HCT116 (cell line): ENCODE measurements around the gene OPCML. TPM values are rescaled to one million over a fixed set of nuclear protein-coding genes. Genes with fewer than 3 reads are reported as not detected.

Experiments used
- ATAC-seq: fragments of 200-7000 bp; cut with Tn5 transposase; 2 replicates; pipeline ENCODE4 v1.9.1; 2020; ENCODE audit warnings: mild to moderate bottlenecking, moderate library complexity
- BruUV-seq: library from RNA; stranded (reverse); fragments of 400-500 nt; replicated peaks from 2 replicates; lab custom pipeline; 2021; lab: Mats Ljungman, UMichigan
- CTCF ChIA-PET: fragments of 300-600 bp; sonication (Branson Sonifier 250); formaldehyde crosslinking; loops from one replicate; lab custom pipeline; 2021; ENCODE audit warnings: antibody characterized with exemption; lab: Charles Lee
- POLR2A ChIA-PET: fragments of 300-600, 350-600 bp; sonication (Branson Sonifier 250); formaldehyde crosslinking; loops from one replicate; lab custom pipeline; 2021; ENCODE audit warnings: antibody characterized with exemption; lab: Charles Lee
- RAD21 ChIA-PET, 2 experiments: fragments of 300-600 bp; sonication (Branson Sonifier 250); formaldehyde crosslinking; loops; one replicate each; lab custom pipeline; 2023; ENCODE audit warnings: low total read pairs in 2 of 2; ENCODE audit not compliant: uncharacterized antibody in 2 of 2, unreplicated experiment in 2 of 2, low non-redundant PET in 1 of 2; lab: Charles Lee
- DNase-seq: peaks from one replicate; pipeline ENCODE4 v3.0.0-alpha.2; 2010; ENCODE audit warnings: low read depth, low spot score
- H2AFZ ChIP-seq: fragments of 200-600 bp; shearing (Covaris generic), sonication (generic); 2 replicates; pipeline ENCODE4 v1.6.1; 2017; ENCODE audit warnings: low read depth, mixed run types, mixed read lengths, antibody characterized with exemption, low read length; ENCODE audit not compliant: poor library complexity, severe bottlenecking
- H3K27ac ChIP-seq: 2 replicates; pipeline ENCODE4 v1.5.1; 2012; ENCODE audit warnings: low read depth, low read length
- H3K27me3 ChIP-seq: fragments of 200-600 bp; sonication (generic); 2 replicates; pipeline ENCODE4 v1.6.1; 2016; ENCODE audit warnings: mixed run types, low read length, mixed read lengths; ENCODE audit not compliant: insufficient read depth
- H3K36me3 ChIP-seq, 2 experiments: fragments of 200-500 bp in 1 of 2; fragments of 200-600 bp in 1 of 2; sonication (Bioruptor generic) in 1 of 2; sonication (generic) in 1 of 2; 2 replicates each; pipeline versions ENCODE4 v1.5.1 to v1.6.1; 2014 to 2016; ENCODE audit warnings: low read length in 2 of 2, inconsistent platforms in 1 of 2, mixed read lengths in 1 of 2, mixed run types in 1 of 2; ENCODE audit not compliant: insufficient read depth in 2 of 2, control insufficient read depth in 1 of 2
- H3K4me1 ChIP-seq, 2 experiments: fragments of 200-600 bp in 1 of 2; sonication (generic) in 1 of 2; 2 replicates each; pipeline versions ENCODE4 v1.5.1 to v1.6.1; 2012 to 2017; ENCODE audit warnings: low read length in 2 of 2, inconsistent platforms in 1 of 2, mild to moderate bottlenecking in 1 of 2, mixed read lengths in 1 of 2, mixed run types in 1 of 2, moderate library complexity in 1 of 2; ENCODE audit not compliant: insufficient read depth in 2 of 2, control insufficient read depth in 1 of 2
- H3K4me2 ChIP-seq: fragments of 200-600 bp; sonication (generic); 2 replicates; pipeline ENCODE4 v1.6.1; 2017; ENCODE audit warnings: mixed run types, low read length, mixed read lengths
- H3K4me3 ChIP-seq, 2 experiments: fragments of 200-600 bp in 1 of 2; sonication (generic) in 1 of 2; replicated peaks in 1 of 2; 2 replicates each; pipeline ENCODE4 v1.5.1; 2011 to 2016; ENCODE audit warnings: low read length in 2 of 2, control low read depth in 1 of 2, low read depth in 1 of 2, mild to moderate bottlenecking in 1 of 2, mixed read lengths in 1 of 2, mixed run types in 1 of 2
- H3K79me2 ChIP-seq: fragments of 200-600 bp; sonication (generic); 2 replicates; pipeline ENCODE4 v1.6.1; 2017; ENCODE audit warnings: mild to moderate bottlenecking, mixed run types, low read length, moderate library complexity, mixed read lengths; ENCODE audit not compliant: insufficient read depth
- H3K9ac ChIP-seq: fragments of 200-600 bp; sonication (generic); 2 replicates; pipeline ENCODE4 v1.6.1; 2016; ENCODE audit warnings: low read length, mixed read lengths
- H3K9me2 ChIP-seq: fragments of 200-600 bp; sonication (generic), shearing (Covaris generic); 2 replicates; pipeline ENCODE4 v1.6.1; 2017; ENCODE audit warnings: mixed run types, mild to moderate bottlenecking, moderate library complexity; ENCODE audit not compliant: insufficient read depth
- H3K9me3 ChIP-seq, 2 experiments: fragments of 200-500 bp in 1 of 2; fragments of 200-600 bp in 1 of 2; sonication (Bioruptor generic) in 1 of 2; sonication (generic) in 1 of 2; 2 replicates each; pipeline ENCODE4 v1.6.1; 2014 to 2017; ENCODE audit warnings: low read length in 2 of 2, mixed read lengths in 2 of 2, inconsistent platforms in 1 of 2, low read depth in 1 of 2, mild to moderate bottlenecking in 1 of 2, mixed run types in 1 of 2, moderate library complexity in 1 of 2; ENCODE audit not compliant: control insufficient read depth in 1 of 2, insufficient read depth in 1 of 2
- H4K20me1 ChIP-seq: fragments of 200-600 bp; sonication (generic), shearing (Covaris generic); 2 replicates; pipeline ENCODE4 v1.6.1; 2017; ENCODE audit warnings: mixed run types, mild to moderate bottlenecking, moderate library complexity; ENCODE audit not compliant: insufficient read depth
- CBX3 ChIP-seq: IDR thresholded peaks from 2 replicates; pipeline ENCODE4 v1.6.1; 2012; ENCODE audit warnings: low read depth
- CEBPB ChIP-seq: IDR thresholded peaks from 2 replicates; pipeline ENCODE4 v1.6.1; 2012; ENCODE audit warnings: low read depth
- EGR1 ChIP-seq: IDR thresholded peaks from 2 replicates; pipeline ENCODE4 v1.6.1; 2012; ENCODE audit warnings: low read depth
- EZH2phosphoT487 ChIP-seq: fragments of 200-600 bp; IDR thresholded peaks from 2 replicates; pipeline ENCODE4 v1.6.1; 2018; ENCODE audit warnings: antibody characterized with exemption, borderline replicate concordance
- FOSL1 ChIP-seq: IDR thresholded peaks from 2 replicates; pipeline ENCODE4 v1.6.1; 2012; ENCODE audit warnings: low read depth
- JUND ChIP-seq: IDR thresholded peaks from 2 replicates; pipeline ENCODE4 v1.6.1; 2012
- POLR2A ChIP-seq: IDR thresholded peaks from 2 replicates; pipeline ENCODE4 v1.7.0; 2011; ENCODE audit warnings: borderline replicate concordance; ENCODE audit not compliant: insufficient read depth, insufficient read length; ENCODE audit errors: extremely low read depth
- POLR2AphosphoS5 ChIP-seq: IDR thresholded peaks from 2 replicates; pipeline ENCODE4 v1.6.1; 2011; ENCODE audit warnings: mild to moderate bottlenecking, low read depth, low read length, moderate library complexity
- RAD21 ChIP-seq: IDR thresholded peaks from 2 replicates; pipeline ENCODE4 v1.6.1; 2012; ENCODE audit warnings: low read depth, mild to moderate bottlenecking
- SP1 ChIP-seq: IDR thresholded peaks from 2 replicates; pipeline ENCODE4 v1.6.1; 2012; ENCODE audit warnings: low read depth
- SRF ChIP-seq: IDR thresholded peaks from 2 replicates; pipeline ENCODE4 v1.6.1; 2012; ENCODE audit warnings: low read depth
- TCF7L2 ChIP-seq: IDR thresholded peaks from 2 replicates; pipeline ENCODE4 v1.7.0; 2011; ENCODE audit warnings: borderline replicate concordance, inconsistent platforms; ENCODE audit not compliant: insufficient read depth, insufficient read length; ENCODE audit errors: extremely low read depth
- YY1 ChIP-seq: IDR thresholded peaks from 2 replicates; pipeline ENCODE4 v1.6.1; 2011; ENCODE audit warnings: low read length, low read depth, moderate library complexity, mild to moderate bottlenecking; ENCODE audit not compliant: insufficient replicate concordance; ENCODE audit errors: extremely low read depth
- ZFX ChIP-seq: fragments of 450-650 bp; IDR thresholded peaks from 2 replicates; pipeline ENCODE4 v1.6.1; 2017
- intact Hi-C: fragments of 100-400 bp; cut with micrococcal nuclease; formaldehyde crosslinking; loops from 2 replicates; pipeline ENCODE4 v1.10.0; 2022
- total RNA-seq: library from RNA; stranded (reverse); gene quantifications from one replicate; pipeline ENCODE4 v1.2.1, GENCODE V29; 2021; ENCODE audit not compliant: unreplicated experiment
- TF ChIP-seq, protein P1 (sequence below): IDR thresholded peaks from 2 replicates; pipeline ENCODE4 v1.6.1; 2012; ENCODE audit warnings: low read depth
- TF ChIP-seq, protein P2 (sequence below): IDR thresholded peaks from 2 replicates; pipeline ENCODE4 v1.6.1; 2011; ENCODE audit warnings: mild to moderate bottlenecking, low read length, moderate library complexity; ENCODE audit not compliant: insufficient replicate concordance; ENCODE audit errors: extremely low read depth
- TF ChIP-seq, protein P3 (sequence below): IDR thresholded peaks from 2 replicates; pipeline ENCODE4 v1.6.1; 2012
- TF ChIP-seq, protein P4 (sequence below), 3 experiments: fragments of 200-600 bp in 1 of 3; sonication (generic) in 1 of 3; IDR thresholded peaks in 2 of 3; conservative IDR thresholded peaks in 1 of 3; 2 replicates each; pipeline ENCODE4 v1.5.1; 2012 to 2017; ENCODE audit warnings: low read depth in 2 of 3, low read length in 2 of 3, antibody characterized with exemption in 1 of 3, borderline replicate concordance in 1 of 3, control low read depth in 1 of 3, mild to moderate bottlenecking in 1 of 3, mixed read lengths in 1 of 3, mixed run types in 1 of 3, moderate library complexity in 1 of 3; ENCODE audit not compliant: insufficient read depth in 1 of 3

The OPCML gene
- total RNA-seq, 1 experiment from 2014 or later, result not detected

DNA sequence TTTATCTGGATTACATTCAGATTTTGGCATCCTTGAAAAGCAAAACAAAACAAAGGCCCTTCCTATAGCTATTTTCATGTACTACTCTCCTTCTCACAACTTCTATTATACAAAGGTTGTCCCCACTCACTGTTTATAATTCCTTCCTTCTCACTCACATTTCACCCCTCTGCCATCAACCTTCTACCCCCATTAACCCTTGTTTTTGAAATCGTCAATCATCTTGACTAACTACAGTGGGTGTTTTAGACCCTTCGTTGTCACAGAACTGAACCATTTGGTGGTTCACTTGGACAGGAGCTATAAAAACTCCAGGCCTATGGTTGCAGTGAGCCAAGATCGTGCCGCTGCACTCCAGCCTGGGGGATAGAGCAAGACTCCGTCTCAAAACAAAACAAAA, 639.4 kb downstream of the OPCML start:
- CTCF ChIA-PET, result no interaction called here

More for the DNA sequence above, 639.4 kb downstream of the OPCML start:
- Histone ChIP-seq H3K27ac (no peak overlapping the region), H3K27me3 (no peaks in the 10 kb centered on the region), H3K9me2 (no peaks in the 10 kb centered on the region), H3K4me3 (no peak overlapping the region), H3K9ac (no peak overlapping the region), H3K4me2 (no peak overlapping the region), H3K79me2 (no peaks in the 10 kb centered on the region), H3K4me1 (no peaks in the 10 kb centered on the region), H3K36me3 (no peaks in the 10 kb centered on the region), H3K9me3 (peaks cover 6 to 17% of the 10 kb centered on the region in 2 experiments; a peak in 2 of 4 replicates), H4K20me1 (no peaks in the 10 kb centered on the region), H2AFZ (no peak overlapping the region)
- intact Hi-C loops, result no loop called here
- POLR2A ChIA-PET, result no interaction called here
- TF ChIP-seq POLR2A, result no peak
- no peak for TF ChIP-seq YY1
- TF ChIP-seq RAD21, result no peak
- TF ChIP-seq ZFX, result no peak
- no peak for TF ChIP-seq TCF7L2
- TF ChIP-seq JUND, result no peak
- TF ChIP-seq CBX3, result no peak
- no peak for TF ChIP-seq CEBPB
- TF ChIP-seq, protein P1, sequence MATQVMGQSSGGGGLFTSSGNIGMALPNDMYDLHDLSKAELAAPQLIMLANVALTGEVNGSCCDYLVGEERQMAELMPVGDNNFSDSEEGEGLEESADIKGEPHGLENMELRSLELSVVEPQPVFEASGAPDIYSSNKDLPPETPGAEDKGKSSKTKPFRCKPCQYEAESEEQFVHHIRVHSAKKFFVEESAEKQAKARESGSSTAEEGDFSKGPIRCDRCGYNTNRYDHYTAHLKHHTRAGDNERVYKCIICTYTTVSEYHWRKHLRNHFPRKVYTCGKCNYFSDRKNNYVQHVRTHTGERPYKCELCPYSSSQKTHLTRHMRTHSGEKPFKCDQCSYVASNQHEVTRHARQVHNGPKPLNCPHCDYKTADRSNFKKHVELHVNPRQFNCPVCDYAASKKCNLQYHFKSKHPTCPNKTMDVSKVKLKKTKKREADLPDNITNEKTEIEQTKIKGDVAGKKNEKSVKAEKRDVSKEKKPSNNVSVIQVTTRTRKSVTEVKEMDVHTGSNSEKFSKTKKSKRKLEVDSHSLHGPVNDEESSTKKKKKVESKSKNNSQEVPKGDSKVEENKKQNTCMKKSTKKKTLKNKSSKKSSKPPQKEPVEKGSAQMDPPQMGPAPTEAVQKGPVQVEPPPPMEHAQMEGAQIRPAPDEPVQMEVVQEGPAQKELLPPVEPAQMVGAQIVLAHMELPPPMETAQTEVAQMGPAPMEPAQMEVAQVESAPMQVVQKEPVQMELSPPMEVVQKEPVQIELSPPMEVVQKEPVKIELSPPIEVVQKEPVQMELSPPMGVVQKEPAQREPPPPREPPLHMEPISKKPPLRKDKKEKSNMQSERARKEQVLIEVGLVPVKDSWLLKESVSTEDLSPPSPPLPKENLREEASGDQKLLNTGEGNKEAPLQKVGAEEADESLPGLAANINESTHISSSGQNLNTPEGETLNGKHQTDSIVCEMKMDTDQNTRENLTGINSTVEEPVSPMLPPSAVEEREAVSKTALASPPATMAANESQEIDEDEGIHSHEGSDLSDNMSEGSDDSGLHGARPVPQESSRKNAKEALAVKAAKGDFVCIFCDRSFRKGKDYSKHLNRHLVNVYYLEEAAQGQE, result no peak
- TF ChIP-seq, protein P2, sequence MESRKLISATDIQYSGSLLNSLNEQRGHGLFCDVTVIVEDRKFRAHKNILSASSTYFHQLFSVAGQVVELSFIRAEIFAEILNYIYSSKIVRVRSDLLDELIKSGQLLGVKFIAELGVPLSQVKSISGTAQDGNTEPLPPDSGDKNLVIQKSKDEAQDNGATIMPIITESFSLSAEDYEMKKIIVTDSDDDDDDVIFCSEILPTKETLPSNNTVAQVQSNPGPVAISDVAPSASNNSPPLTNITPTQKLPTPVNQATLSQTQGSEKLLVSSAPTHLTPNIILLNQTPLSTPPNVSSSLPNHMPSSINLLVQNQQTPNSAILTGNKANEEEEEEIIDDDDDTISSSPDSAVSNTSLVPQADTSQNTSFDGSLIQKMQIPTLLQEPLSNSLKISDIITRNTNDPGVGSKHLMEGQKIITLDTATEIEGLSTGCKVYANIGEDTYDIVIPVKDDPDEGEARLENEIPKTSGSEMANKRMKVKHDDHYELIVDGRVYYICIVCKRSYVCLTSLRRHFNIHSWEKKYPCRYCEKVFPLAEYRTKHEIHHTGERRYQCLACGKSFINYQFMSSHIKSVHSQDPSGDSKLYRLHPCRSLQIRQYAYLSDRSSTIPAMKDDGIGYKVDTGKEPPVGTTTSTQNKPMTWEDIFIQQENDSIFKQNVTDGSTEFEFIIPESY, result no peak
- TF ChIP-seq, protein P3, sequence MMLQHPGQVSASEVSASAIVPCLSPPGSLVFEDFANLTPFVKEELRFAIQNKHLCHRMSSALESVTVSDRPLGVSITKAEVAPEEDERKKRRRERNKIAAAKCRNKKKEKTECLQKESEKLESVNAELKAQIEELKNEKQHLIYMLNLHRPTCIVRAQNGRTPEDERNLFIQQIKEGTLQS, result no peak
- no peak for TF ChIP-seq POLR2AphosphoS5
- TF ChIP-seq FOSL1, result no peak
- TF ChIP-seq EGR1, result no peak
- no peak for TF ChIP-seq SP1
- TF ChIP-seq EZH2phosphoT487, result no peak
- TF ChIP-seq, protein P4, sequence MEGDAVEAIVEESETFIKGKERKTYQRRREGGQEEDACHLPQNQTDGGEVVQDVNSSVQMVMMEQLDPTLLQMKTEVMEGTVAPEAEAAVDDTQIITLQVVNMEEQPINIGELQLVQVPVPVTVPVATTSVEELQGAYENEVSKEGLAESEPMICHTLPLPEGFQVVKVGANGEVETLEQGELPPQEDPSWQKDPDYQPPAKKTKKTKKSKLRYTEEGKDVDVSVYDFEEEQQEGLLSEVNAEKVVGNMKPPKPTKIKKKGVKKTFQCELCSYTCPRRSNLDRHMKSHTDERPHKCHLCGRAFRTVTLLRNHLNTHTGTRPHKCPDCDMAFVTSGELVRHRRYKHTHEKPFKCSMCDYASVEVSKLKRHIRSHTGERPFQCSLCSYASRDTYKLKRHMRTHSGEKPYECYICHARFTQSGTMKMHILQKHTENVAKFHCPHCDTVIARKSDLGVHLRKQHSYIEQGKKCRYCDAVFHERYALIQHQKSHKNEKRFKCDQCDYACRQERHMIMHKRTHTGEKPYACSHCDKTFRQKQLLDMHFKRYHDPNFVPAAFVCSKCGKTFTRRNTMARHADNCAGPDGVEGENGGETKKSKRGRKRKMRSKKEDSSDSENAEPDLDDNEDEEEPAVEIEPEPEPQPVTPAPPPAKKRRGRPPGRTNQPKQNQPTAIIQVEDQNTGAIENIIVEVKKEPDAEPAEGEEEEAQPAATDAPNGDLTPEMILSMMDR (IDR thresholded peaks at IDR 0.05 in 2 of 3, conservative IDR thresholded peaks at IDR 0.05 in 1 of 3; ENCODE audit: borderline replicate concordance in 1 of 3, insufficient read depth in 1 of 3, low read depth in 2 of 3, low read length in 2 of 3), result no peak
- no peak for TF ChIP-seq SRF
- RAD21 ChIA-PET, result no interaction called here
- DNase-seq (no peak), ATAC-seq (no peak)
- BruUV-seq, result no TSS peak
